SK-N-SH treated with all-trans-retinoic acid at 6 μM for 48 hours (cell line): ENCODE results near the gene TIMP2.

ENCODE experiments used
- CSDC2 ChIP-seq: fragments of 250-450 bp; sonication (Bioruptor Pico); IDR thresholded peaks from 2 replicates; pipeline ENCODE4 v1.5.0; 2020; ENCODE audit warnings: mild to moderate bottlenecking, moderate library complexity
- PATZ1 ChIP-seq: fragments of 250-450 bp; sonication (Bioruptor Pico); IDR thresholded peaks from 2 replicates; pipeline ENCODE4 v1.8.0; 2020; ENCODE audit warnings: mild to moderate bottlenecking, moderate library complexity, borderline replicate concordance
- PPARA ChIP-seq: fragments of 250-450 bp; sonication (Bioruptor Pico); IDR thresholded peaks from 2 replicates; pipeline ENCODE4 v1.5.0; 2020; ENCODE audit warnings: mild to moderate bottlenecking, borderline replicate concordance
- SNAI2 ChIP-seq: fragments of 250-450 bp; sonication (Bioruptor Pico); IDR thresholded peaks from 2 replicates; pipeline ENCODE4 v1.5.0; 2020; ENCODE audit warnings: mild to moderate bottlenecking, moderate library complexity
- TOX ChIP-seq: fragments of 250-450 bp; sonication (Bioruptor Pico); IDR thresholded peaks from 2 replicates; pipeline ENCODE4 v1.8.0; 2021; ENCODE audit warnings: mild to moderate bottlenecking, moderate library complexity, borderline replicate concordance
- ZFP30 ChIP-seq: fragments of 450-650 bp; formaldehyde crosslinking; IDR thresholded peaks from 2 replicates; pipeline ENCODE4 v1.5.0; 2022; ENCODE audit warnings: mild to moderate bottlenecking, moderate library complexity
- ZNF565 ChIP-seq: fragments of 450-650 bp; formaldehyde crosslinking; conservative IDR thresholded peaks from 2 replicates; pipeline ENCODE4 v1.5.0; 2020; ENCODE audit warnings: low read depth, mild to moderate bottlenecking, moderate library complexity
- ZNF8 ChIP-seq: fragments of 450-650 bp; formaldehyde crosslinking; IDR thresholded peaks from 2 replicates; pipeline ENCODE4 v1.5.0; 2020; ENCODE audit warnings: mild to moderate bottlenecking, moderate library complexity
- TF ChIP-seq, protein P1 (sequence below): fragments of 250-450 bp; sonication (Bioruptor Pico); IDR thresholded peaks from 2 replicates; pipeline ENCODE4 v1.8.0; 2021; ENCODE audit warnings: low read depth, mild to moderate bottlenecking, moderate library complexity, borderline replicate concordance
- TF ChIP-seq, protein P2 (sequence below): fragments of 250-450 bp; sonication (Bioruptor Pico); IDR thresholded peaks from 2 replicates; pipeline ENCODE4 v1.5.1; 2020; ENCODE audit warnings: low read depth, mild to moderate bottlenecking, moderate library complexity

DNA sequence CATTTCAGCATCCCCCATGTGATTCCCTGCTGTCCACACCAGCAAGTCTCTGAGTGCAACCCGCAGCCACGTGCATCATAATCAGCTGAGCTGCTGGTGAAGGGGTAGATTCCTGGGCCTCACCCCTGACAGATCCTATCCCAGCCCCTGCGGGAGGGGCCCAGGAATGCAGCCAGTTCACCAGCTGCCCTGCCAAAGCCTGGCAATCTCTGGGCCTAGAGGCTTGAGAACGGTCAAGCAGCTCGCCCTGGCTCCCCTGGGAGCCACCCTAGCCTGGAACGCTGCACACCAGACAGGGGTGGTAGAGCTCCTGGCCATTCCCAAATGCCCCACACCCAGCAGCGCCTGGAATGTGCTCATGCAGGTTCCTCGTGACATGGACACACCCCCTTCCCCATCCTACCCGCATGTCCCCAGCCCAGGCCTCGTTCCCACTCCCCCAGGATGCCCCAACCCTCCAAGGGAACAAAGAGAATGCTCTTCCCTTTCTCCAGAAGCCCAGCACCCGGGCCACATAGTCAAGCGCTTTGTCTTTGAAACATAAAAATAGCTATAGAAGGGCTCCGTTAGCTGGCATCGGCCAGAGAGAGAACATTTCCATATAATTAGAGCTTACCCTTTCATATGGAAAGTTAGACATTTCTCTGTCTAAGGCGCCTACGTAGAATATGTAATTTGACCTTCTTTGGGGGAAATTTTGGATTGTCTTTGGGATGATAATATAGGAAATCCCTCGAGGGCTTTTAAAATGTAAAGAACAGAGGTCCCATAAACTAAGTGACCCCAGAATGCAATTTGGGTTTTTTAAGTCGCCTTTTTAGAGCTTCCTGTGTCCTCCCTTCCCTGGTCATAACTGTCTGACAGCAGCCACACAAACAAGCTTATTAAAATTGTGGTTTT lies 25.6 kb downstream of the TIMP2 start:
- TF ChIP-seq CSDC2 (CRISPR knock-in tag) (no peak), PPARA (CRISPR knock-in tag) (no peak), ZNF8 (CRISPR knock-in tag) (no peak), SNAI2 (CRISPR knock-in tag) (no peak), TOX (no peak), ZNF565 (CRISPR knock-in tag) (no peak), ZFP30 (no peak), PATZ1 (CRISPR knock-in tag) (no peak)
- TF ChIP-seq, protein P1, sequence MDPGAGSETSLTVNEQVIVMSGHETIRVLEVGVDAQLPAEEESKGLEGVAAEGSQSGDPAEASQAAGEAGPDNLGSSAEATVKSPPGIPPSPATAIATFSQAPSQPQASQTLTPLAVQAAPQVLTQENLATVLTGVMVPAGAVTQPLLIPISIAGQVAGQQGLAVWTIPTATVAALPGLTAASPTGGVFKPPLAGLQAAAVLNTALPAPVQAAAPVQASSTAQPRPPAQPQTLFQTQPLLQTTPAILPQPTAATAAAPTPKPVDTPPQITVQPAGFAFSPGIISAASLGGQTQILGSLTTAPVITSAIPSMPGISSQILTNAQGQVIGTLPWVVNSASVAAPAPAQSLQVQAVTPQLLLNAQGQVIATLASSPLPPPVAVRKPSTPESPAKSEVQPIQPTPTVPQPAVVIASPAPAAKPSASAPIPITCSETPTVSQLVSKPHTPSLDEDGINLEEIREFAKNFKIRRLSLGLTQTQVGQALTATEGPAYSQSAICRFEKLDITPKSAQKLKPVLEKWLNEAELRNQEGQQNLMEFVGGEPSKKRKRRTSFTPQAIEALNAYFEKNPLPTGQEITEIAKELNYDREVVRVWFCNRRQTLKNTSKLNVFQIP (CRISPR knock-in tag): no peak
- TF ChIP-seq, protein P2, sequence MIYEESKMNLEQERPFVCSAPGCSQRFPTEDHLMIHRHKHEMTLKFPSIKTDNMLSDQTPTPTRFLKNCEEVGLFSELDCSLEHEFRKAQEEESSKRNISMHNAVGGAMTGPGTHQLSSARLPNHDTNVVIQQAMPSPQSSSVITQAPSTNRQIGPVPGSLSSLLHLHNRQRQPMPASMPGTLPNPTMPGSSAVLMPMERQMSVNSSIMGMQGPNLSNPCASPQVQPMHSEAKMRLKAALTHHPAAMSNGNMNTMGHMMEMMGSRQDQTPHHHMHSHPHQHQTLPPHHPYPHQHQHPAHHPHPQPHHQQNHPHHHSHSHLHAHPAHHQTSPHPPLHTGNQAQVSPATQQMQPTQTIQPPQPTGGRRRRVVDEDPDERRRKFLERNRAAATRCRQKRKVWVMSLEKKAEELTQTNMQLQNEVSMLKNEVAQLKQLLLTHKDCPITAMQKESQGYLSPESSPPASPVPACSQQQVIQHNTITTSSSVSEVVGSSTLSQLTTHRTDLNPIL: no peak
